HEK293 (cell line): ENCODE results near the gene ATG2A.
A peak's percentile ranks its signal among the peaks of the same experiment; 100 is the strongest.

ENCODE experiments used
- ATF2 ChIP-seq: fragments of 450-650 bp; formaldehyde crosslinking; IDR thresholded peaks from 2 replicates; pipeline ENCODE4 v1.5.1; 2016; ENCODE audit warnings: missing biosample characterization, missing genetic modification characterization, low read depth
- GLIS2 ChIP-seq: fragments of 450-650 bp; formaldehyde crosslinking; IDR thresholded peaks from 2 replicates; pipeline ENCODE4 v1.5.1; 2016; ENCODE audit warnings: missing biosample characterization, missing genetic modification characterization
- HOXC10 ChIP-seq: sonication (generic); formaldehyde crosslinking; IDR thresholded peaks from 2 replicates; pipeline ENCODE4 v1.8.1; 2023; ENCODE audit warnings: mild to moderate bottlenecking, missing genetic modification reagents
- PRDM6 ChIP-seq: fragments of 450-650 bp; formaldehyde crosslinking; IDR thresholded peaks from 2 replicates; pipeline ENCODE4 v1.5.1; 2017; ENCODE audit warnings: missing biosample characterization, missing genetic modification characterization
- REST ChIP-seq: fragments of 450-650 bp; formaldehyde crosslinking; IDR thresholded peaks from 2 replicates; pipeline ENCODE4 v1.5.1; 2016; ENCODE audit warnings: missing biosample characterization, missing genetic modification characterization
- SP2 ChIP-seq: fragments of 450-650 bp; formaldehyde crosslinking; IDR thresholded peaks from 2 replicates; pipeline ENCODE4 v1.5.1; 2016; ENCODE audit warnings: missing biosample characterization, missing genetic modification characterization
- TSHZ1 ChIP-seq: fragments of 450-650 bp; formaldehyde crosslinking; IDR thresholded peaks from 2 replicates; pipeline ENCODE4 v1.5.1; 2016; ENCODE audit warnings: missing biosample characterization, missing genetic modification characterization, borderline replicate concordance
- ZBTB10 ChIP-seq: fragments of 450-650 bp; formaldehyde crosslinking; IDR thresholded peaks from 2 replicates; pipeline ENCODE4 v1.5.1; 2016; ENCODE audit warnings: missing biosample characterization, missing genetic modification characterization
- ZNF280C ChIP-seq: fragments of 450-650 bp; formaldehyde crosslinking; IDR thresholded peaks from 2 replicates; pipeline ENCODE4 v1.5.1; 2016; ENCODE audit warnings: missing biosample characterization, missing genetic modification characterization
- ZNF521 ChIP-seq: fragments of 450-650 bp; formaldehyde crosslinking; IDR thresholded peaks from 2 replicates; pipeline ENCODE4 v1.5.1; 2017; ENCODE audit warnings: missing biosample characterization, mild to moderate bottlenecking, missing genetic modification characterization
- ZNF580 ChIP-seq: fragments of 450-650 bp; formaldehyde crosslinking; IDR thresholded peaks from 2 replicates; pipeline ENCODE4 v1.5.1; 2016; ENCODE audit warnings: missing biosample characterization, missing genetic modification characterization
- ZNF621 ChIP-seq: fragments of 450-650 bp; formaldehyde crosslinking; IDR thresholded peaks from 2 replicates; pipeline ENCODE4 v1.5.1; 2017; ENCODE audit warnings: missing biosample characterization, missing genetic modification characterization
- ZNF660 ChIP-seq: fragments of 450-650 bp; IDR thresholded peaks from 2 replicates; pipeline ENCODE4 v1.5.1; 2018; ENCODE audit warnings: missing biosample characterization, mild to moderate bottlenecking, missing genetic modification characterization
- ZNF76 ChIP-seq: fragments of 450-650 bp; formaldehyde crosslinking; IDR thresholded peaks from 2 replicates; pipeline ENCODE4; 2016; ENCODE audit warnings: low read depth, missing biosample characterization, missing genetic modification characterization, borderline replicate concordance
- ZSCAN23 ChIP-seq: fragments of 450-650 bp; formaldehyde crosslinking; IDR thresholded peaks from 2 replicates; pipeline ENCODE4 v1.5.1; 2016; ENCODE audit warnings: missing biosample characterization, missing genetic modification characterization
- ZSCAN4 ChIP-seq: fragments of 450-650 bp; formaldehyde crosslinking; IDR thresholded peaks from 2 replicates; pipeline ENCODE4 v1.5.1; 2017; ENCODE audit warnings: missing biosample characterization, missing genetic modification characterization

ATG2A gene

GRCh38 chr11:64923944-64924909 lies 7.2 kb upstream of the ATG2A start, which contains the start of gene PPP2R5B (continued):
- TF ChIP-seq ZNF280C (tag by site-specific recombination) (no peak), REST (no peak), ZSCAN23 (tag by site-specific recombination) (0 out of 2 replicates have a peak, but pooled peaks have one; percentile 50), ZBTB10 (peak; percentile 98), ZNF76 (tag by site-specific recombination) (peak; percentile 90), TSHZ1 (tag by site-specific recombination) (no peak), ZNF621 (tag by site-specific recombination) (no peak), HOXC10 (no peak), GLIS2 (tag by site-specific recombination) (peak; percentile 98), ZNF521 (tag by site-specific recombination) (no peak), ZSCAN4 (tag by site-specific recombination) (no peak), ATF2 (tag by site-specific recombination) (peak; percentile 96), SP2 (tag by site-specific recombination) (peak; percentile 69), ZNF580 (no peak), PRDM6 (no peak), ZNF660 (peak; percentile 12; the same call in 1 of the 2 replicates)
